ENCODE measurements around the gene PLEKHM2.
"Not testable (repeated sequence)": the region's sequence is repeated elsewhere in the genome, so short reads cannot be mapped to it uniquely, and the experiment has no call there.

PLEKHM2 gene

DNA sequence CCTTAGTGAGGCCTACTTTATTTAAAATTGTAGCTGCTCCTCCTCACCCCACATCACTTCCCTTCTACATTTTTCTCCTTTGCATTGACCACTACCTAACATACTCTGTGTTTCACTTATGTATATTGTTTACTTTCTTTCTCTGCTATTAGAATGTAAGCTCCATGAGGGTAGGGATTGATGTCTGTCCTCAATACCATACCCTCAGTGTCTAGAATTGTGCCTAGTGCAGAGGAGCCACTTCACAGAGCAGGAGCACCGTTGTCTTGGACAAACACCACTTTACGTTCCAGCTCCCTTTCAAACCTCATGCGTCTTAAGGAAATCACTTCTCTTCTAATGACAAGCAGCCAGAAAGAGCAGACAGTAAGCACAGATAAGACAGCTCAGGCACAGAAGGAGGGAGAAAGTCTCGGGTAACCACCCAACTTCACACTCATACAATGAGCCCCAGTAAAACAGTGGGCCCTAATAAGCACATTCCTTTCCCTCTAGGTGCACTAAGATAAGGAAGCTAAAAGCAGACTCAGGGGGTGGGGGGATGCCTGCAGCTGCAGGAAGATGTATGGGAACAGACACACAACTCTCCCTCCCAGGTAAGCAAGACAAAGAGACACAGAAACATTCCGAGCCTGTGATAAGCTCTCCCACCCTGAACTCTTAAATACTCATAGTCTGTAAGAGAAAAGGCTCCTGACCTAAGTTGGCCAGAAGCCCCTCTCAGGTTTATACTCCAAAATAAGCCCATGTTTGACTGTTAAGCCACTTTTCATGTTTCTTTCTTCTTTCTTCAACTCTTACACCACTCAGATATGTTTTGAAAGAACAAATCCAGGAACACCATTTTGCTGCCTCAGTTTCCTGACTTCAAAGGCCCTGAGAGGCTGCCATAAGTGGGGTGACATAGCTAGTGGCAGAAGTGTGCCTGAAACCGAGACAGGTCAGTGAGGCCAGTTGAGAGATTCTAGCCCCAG is 7.1 kb upstream of the PLEKHM2 start:
- no peak for DNase-seq

DNA sequence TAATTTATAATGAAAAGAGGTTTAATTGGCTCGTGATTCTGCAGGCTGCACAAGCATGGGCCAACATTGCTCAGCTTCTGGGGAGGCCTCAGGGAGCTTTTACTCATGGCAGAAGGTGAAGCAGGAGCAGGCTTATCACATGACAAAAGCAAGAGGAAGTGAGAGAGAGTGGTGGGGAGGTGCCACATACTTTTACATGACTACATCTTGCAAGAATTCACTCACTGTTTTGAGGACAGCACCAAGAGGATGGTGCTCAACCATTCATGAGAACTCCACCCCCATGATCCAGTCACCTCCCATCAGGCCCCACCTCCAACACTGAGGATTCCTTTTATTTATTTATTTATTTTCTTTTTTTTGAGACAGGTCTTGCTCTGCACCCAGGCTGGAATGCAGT is 5.5 kb upstream of the PLEKHM2 start:
- no peak for DNase-seq

DNA sequence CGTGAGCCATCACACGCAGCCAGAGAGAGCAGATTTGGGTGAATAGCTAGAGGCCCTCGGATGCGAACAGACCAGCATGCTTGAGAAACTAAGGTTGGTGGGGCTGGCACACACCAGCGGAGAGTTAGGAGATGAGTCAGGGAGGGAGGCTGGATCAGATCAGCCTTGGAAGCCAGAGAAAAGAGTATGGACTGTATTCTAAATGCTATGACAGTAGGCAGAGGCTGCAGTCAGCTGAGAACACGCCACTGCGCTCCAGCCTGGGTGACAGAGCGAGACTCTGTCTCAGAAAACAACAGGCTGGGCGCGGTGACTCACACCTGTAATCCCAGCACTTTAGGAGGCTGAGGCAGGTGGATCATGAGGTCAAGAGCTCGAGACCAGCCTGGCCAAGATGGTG is 4.0 kb upstream of the PLEKHM2 start:
- no peak for DNase-seq

DNA sequence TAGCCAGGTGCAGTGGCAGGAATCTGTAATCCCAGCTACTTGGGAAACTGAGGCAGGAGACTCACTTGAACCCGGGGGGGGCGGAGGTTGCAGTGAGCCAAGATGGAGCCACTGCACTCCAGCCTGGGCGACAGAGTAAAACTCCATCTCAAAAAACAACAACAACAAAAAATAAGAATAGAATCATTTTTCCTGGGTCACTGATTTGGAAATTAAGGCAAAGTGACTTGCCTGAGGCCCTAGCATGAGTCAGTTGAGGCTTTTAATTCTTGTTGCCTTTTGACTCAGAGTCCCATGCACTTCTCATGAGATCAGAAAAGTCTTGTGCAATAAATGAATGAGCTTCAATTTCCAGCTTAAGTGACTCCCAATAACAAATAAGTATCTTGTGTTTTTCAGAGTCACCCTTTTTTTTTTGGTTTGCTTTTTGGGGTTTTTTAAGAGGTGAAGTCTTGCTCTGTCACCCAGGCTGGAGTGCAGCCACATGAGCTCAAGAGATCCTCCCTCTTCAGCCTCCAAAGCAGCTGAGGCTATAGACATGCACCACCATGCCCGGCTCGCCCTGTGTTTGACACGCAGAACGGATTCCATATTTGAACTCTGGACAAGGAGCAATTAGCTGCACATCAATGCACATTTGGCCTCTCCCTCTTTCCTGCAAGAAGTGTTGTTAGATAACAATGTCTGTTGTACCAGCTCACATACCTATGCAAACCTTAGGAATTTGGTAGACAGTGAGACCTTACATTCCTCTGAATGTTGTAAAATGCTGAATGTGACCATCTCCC is 3.4 kb upstream of the PLEKHM2 start:
- no peak for DNase-seq

DNA sequence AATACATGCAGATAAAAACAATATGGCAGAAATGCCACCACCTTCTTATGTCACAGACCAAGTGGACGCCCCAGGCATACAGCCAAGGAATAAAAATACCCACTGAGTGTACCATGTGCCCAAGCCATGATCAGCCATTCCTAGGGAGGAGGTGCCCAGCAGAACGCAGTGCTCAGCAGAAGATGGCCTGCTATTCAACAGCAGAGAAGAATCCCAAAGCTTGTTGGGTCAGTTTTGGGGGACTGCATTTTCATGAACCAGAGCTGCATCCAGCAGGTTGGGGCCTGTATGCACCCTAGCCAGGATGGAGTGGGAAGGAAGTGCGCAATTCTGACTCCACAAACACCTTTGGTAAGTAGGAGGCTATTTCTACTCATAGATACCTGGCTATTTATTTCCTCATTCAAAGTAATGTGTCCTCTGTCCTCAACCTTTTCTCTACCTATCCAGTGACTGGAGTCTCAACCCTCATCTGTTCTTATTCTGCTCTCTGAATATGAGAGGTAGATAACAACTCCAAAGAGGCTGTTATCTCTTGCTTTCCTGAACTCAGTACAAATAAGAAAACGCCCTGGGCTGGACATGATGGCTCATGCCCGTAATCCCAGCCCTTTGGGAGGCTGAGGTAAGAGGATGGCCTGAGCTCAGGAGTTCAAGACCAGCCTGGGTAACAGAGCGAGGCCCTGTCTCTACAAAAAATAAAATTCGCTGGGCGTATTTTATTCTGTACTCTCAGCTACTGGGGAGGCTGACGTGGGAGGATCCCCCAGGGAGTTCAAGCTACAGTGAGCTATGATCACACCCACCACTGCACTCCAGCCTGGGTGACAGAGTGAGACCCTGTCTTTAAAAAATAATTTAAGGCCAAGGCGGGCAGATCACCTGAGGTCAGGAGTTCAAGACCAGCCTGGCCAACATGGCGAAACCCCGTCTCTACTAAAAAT is 2.5 kb upstream of the PLEKHM2 start:
- DNase-seq: no peak

DNA sequence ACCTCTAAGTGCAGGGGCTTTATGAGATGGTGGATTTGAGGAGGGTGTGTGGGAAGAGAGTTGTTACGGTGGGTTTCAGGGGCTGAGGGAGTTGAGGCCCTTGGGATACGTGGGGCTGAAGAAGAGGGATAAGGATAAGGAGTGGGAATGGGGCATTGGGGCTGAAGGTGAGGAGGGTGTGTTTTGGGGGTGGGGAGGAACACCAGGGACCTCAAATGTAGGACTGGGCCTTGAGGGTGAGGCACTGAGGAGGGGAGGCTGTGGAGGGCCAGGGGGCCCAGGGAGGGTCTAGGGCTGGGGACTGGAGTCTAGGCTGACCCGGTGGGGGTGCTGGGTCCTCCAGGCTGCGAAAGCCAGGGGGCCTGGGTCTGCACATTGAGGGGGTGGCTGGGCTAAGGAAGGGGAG is 1.2 kb upstream of the PLEKHM2 start:
- no peak for DNase-seq

DNA sequence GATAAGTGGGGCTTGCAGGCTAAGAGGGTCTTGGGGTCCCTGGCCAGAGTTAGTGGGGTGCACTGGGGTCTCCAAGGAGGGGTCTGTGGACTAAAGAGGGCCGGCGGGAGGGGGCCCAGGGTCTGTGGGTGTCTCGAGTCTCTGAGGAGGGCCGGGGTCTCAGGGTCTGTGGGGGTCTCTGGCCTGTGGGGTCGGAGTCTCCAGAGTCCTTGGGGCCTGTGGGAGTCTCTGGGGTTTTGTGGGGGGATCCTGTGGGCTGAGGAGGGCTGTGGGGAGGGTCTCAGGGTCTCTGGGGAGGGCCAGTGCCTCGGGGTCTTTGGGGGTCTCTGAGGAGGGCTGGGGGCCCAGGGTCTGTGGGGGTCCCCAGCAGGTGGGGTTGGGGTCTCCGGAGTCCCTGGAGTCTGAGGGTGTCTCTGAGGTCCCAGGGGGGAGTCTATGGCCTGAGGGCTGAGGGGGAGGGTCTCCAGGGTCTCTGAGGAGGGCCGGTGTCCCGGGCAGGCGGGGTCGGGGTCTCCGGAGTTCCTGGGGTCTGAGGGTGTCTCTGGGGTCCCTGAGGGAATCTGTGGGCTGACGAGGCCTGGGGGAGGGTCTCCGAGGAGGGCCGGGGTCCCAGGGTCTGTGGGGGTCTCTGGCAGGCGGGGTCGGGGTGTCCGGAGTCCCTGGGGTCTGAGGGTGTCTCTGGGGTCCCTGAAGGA is 628 bp upstream of the PLEKHM2 start:
- no peak for DNase-seq

DNA sequence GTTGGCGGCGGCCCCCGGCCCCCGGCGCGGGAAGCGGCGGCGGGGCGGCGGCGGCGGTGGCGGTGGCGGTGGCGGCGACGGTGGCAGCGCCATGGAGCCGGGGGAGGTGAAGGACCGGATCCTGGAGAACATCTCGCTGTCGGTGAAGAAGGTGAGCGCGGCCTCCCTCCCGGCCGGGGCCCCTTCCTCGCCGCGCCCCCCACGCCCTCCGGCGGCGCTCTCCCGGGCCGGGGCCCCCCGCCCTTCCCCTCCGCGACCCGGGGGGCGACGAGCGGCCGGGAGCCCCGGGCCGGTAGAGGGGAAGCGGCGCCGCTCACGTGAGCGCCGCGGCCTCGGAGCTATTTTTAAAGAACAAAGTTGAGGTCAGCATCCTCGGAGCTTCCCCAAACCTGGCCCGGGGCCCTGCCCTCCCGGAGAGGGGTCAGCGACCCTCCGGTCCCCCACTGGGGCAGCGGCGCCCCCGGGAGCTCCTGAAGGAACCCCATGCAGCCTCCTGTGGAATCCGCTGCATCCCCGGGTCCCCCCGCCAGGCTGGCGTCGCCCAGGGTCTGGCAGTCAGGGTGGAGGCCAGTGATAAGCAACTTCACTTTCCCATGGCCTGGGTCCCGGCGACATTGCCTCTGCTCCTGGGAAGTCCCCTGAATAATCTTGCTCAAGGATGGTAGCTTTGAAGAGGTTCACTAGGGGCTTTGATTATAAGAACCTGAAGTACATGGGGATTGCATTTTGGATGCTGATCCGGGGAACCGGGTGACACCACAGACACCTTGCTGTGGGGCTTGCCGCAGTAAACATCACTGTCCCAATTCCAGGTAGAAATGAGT is 560 bp downstream of the PLEKHM2 start:
- no peak for DNase-seq

DNA sequence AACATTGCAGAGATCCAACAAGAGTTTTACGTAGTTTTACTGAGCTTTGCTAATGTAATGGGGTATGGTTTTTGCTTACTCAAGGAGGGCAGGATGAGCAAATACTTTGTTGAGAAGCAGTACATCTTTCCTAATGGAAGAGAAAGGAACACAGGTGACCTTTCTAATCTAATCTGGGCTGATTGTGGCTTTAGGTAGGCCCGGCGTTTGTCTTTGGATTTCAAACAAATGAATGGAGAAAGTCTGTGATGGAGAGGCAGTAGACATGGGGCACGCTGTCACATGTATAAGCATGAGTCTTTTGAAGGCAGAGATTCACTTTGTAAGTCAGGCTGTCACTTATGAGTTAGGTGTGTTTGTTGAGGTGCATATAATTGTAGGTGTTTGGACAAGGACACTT is 1.7 kb downstream of the PLEKHM2 start:
- no peak for DNase-seq

DNA sequence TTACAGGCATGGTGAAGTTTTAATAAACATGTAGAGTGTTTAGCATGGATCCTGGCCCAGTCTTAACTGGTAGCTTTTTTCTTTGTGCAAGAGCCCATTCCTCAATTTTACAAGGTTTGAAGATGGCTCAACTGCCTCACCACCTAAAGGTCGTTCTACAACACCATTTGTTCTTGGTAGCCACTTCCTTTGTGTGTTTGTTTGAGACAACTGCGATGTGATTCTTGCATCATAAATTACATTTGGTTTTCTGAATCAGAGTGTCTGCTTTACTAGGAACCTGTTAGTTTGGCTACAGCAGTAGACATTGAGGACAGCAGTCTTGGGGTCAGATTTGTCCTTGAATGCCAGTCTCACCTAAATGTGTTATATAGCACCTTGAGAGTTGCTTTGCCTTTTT is 3.3 kb downstream of the PLEKHM2 start:
- no peak for DNase-seq

DNA sequence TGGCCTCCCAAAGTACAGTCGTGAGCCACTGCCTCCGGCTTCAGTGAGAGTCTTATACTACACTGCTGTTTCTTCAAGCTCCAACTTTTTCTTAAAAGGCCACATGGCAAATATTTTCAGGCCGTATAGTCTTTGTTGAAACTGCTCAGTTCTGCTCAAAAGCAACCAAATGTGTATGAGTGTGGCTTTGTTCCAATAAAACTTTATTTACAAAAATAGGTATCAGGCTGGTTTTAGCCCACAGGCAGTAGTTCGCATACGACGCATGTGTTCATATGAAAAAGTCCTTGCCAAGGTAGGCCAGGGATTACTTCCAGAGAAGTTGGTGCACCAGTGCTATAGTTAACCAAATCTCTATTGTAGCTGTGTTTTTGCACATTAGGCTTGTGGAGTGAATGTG is 6.2 kb downstream of the PLEKHM2 start:
- no peak for DNase-seq

DNA sequence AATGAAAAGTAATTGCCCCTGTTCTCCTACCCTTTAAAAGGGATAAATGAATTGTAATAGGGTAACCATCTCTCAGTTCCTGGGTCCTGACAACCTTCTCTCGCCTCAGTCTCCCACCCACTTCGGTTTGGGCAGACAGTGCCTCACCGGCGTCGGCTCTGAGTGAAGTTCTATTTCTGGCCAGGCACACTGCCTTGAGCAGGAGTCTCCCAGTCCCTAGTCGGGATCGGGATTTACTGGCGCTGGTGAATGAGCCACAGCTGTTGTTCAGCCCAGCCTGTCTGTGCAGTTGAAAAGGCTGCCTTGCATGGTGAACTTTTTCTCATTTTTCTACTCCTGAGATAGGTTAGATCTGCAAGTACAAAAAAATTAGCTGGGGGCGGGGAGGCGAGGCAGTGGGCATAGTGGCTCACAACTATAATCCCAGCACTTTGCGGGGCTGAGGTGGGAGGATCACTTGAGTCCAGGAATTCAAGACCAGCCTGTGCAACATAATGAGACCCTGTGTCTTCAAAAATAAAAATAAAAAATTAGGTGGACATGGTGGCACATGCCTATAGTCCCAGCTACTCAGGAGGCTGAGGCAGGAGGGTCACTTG is 7.4 kb downstream of the PLEKHM2 start:
- no peak for DNase-seq

DNA sequence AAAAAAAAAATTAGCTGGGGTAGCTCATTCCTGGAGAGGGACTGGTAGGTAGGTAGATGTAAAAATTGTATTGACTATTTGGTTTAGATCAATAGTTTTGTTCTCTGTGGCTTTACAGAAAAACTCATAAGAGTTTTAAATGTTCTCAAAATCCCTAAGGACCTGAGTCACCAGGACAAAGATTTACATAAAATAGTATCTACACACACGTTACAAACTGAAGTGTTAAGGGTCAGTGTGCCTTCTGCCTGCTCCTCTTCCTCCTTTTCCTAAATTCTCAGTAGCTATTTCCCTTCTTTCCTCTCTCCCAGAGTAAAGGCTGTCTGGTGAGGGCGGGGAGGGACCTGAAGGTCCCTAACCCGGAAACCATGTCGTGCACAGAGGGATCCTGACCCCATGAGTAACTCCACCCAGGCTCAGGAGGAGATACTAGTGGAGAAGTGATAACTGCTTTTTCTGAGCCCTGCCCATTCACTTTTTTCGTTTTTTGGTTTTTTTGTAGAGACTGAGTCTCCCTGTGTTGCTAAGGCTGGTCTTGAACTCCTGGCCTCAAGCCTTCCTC is 8.1 kb downstream of the PLEKHM2 start:
- no peak for DNase-seq

DNA sequence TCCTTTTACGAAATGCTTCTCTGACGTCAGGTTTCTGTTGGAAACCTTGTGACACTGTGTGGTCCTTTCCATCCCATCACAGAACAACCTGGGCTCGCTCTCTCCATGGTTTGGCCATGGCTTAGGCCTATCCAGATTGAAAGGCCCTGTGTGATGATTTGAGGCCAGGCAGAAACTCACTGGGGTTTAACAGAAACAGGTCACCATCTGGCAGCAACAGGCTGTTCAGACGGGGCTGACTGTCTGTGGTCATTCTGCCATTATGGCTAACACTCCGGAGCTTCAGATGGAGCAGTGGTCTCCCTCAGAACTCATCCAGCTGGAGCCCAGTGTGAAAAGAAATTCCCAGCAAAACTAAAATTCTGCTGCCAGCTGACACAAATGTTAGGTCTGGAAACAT is 9.3 kb downstream of the PLEKHM2 start:
- DNase-seq: no peak

DNA sequence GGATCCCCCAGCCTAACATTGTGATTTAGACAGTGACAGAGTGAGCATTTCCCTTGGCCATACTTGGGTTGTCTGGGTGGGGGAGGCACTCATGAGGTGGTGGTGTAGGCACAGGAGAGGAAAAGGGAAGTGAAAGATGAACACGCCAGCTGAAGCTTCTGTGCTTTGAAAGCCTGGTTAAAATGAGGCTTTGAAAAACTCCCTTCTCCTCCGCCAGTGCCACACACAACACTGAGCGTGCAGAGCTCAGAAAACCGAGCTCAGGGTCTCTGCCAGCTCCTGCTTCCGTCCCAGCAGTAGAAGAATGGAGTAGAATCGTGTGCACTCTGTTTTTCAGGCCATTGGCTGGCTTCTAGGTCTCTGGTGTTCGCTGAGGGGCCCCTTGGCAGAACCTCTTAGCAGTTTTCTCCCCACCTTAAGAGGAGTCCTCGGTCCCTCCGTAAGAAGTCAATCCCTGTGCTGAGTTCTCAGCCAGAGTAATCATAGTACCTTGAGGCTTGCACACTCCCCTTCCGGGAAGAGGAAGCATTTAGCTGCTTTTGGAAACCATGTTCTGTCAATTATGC is 12.9 kb downstream of the PLEKHM2 start:
- no peak for DNase-seq

DNA sequence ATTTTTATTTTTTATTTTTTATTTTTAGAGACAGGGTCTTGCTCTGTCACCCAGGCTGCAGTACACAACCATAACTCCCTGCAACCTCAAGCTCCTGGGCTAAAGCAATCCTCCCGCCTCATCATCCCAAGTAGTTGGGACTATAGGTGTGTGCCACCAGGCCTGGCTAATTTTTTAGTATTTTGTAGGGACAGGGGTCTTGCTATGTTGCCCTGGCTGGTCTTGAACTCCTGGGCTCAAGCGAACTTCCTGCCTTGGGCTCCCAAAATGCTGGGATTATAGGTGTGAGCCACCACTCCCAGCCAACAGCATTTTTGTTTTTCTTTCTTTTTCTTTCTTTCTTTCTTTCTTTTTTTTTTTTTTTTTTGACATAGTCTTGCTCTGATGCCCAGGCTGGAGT is 14.1 kb downstream of the PLEKHM2 start:
- DNase-seq: no peak

DNA sequence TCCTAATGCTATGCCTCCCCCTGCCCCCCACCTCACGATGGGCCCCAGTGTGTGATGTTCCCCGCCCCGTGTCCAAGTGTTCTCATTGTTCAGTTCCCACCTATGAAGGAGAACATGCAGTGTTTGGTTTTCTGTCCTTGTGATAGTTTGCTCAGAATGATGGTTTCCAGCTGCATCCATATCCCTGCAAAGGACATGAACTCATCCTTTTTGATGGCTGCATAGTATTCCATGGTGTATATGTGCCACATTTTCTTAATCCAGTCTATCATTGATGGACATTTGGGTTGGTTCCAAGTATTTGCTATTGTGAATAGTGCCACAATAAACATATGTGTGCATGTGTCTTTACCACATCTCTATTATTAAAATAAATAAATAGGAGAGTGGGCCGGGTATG is 15.2 kb downstream of the PLEKHM2 start:
- not testable (repeated sequence) for DNase-seq

DNA sequence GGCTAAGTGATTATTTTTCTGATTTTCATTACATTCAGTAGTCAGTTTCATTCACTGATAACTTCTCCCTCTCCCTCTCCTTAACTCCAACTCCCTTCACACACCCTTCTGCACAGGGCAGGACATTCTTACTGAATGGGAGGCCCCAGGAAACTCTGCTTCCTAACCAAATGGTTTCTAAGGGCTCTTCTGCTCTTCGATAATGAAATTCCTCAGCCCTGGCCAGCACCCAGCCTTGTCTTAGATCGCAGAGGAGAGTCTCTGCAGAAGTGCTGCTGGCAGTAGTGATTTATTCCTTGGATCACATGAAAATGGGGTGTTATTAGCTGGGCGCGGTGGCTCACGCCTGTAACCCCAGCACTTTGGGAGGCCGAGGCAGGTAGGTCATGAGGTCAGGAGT is 16.4 kb downstream of the PLEKHM2 start:
- no peak for DNase-seq

DNA sequence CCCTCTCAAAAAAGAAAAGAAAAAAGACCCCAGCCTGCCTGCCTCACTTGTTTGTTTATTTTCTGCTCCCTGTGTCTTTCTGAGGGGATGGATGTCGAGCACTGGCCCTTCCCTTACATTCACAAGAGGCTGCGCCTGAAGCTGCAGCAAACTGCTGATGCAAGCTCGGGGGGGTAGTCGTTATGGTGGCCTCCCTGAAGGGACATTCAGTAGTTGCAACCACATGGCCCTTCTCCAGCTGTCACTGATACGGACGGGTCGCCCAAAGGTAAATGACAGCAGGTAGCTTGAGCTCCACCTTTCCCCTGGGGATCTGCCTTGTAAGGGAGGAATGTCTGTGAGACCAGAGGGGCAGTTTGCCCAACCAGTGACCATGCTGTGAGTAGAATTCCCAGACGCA is 17.7 kb downstream of the PLEKHM2 start:
- DNase-seq: no peak
